Keratinocyte (primary cell): ENCODE data around the gene RMDN3. TPM values are rescaled to one million over a fixed set of nuclear protein-coding genes. Genes with fewer than 3 reads are reported as not detected.

Experiments
- DNase-seq: peaks from one replicate; pipeline ENCODE4 v3.0.0-alpha.2; 2011; ENCODE audit warnings: low read depth, missing footprints, low spot score
- FAIRE-seq: peaks from 2 replicates; lab custom pipeline; 2011; peaks lifted over from hg19 to GRCh38; lab: Jason Lieb, UNC
- H2AFZ ChIP-seq: 2 replicates; pipeline ENCODE4 v1.6.0; 2012; ENCODE audit warnings: low read length, control low read depth, inconsistent platforms; ENCODE audit not compliant: control insufficient read depth
- H3K27ac ChIP-seq: 2 replicates; pipeline ENCODE4 v1.5.1; 2011; ENCODE audit warnings: low read length; ENCODE audit not compliant: control insufficient read depth, insufficient read depth
- H3K27me3 ChIP-seq: 3 replicates; pipeline ENCODE4 v1.6.0; 2011; ENCODE audit warnings: low read length; ENCODE audit not compliant: control insufficient read depth, insufficient read depth; ENCODE audit errors: extremely low read depth
- H3K36me3 ChIP-seq, 2 experiments: 2 replicates in 1 of 2; 3 replicates in 1 of 2; pipeline ENCODE4 v1.5.1; 2011; ENCODE audit warnings: low read length in 2 of 2, mild to moderate bottlenecking in 1 of 2; ENCODE audit not compliant: control insufficient read depth in 2 of 2, insufficient read depth in 2 of 2; ENCODE audit errors: extremely low read depth in 1 of 2
- H3K4me1 ChIP-seq: 3 replicates; pipeline ENCODE4 v1.5.1; 2011; ENCODE audit warnings: low read length; ENCODE audit not compliant: control insufficient read depth, insufficient read depth; ENCODE audit errors: extremely low read depth
- H3K4me2 ChIP-seq: 3 replicates; pipeline ENCODE4 v1.6.0; 2011; ENCODE audit warnings: low read depth, low read length; ENCODE audit not compliant: control insufficient read depth, insufficient read depth; ENCODE audit errors: extremely low read depth
- H3K4me3 ChIP-seq, 3 experiments: fragments of 200-600 bp in 1 of 3; sonication (generic) in 1 of 3; 2 replicates in 2 of 3; 3 replicates in 1 of 3; pipeline ENCODE4 v1.5.1; 2011 to 2016; ENCODE audit warnings: low read length in 3 of 3, mild to moderate bottlenecking in 3 of 3, control low read depth in 2 of 3, inconsistent platforms in 1 of 3, low read depth in 1 of 3, mixed read lengths in 1 of 3, mixed run types in 1 of 3, moderate library complexity in 1 of 3; ENCODE audit not compliant: control insufficient read depth in 2 of 3, insufficient read depth in 2 of 3; ENCODE audit errors: extremely low read depth in 1 of 3
- H3K79me2 ChIP-seq: 2 replicates; pipeline ENCODE4 v1.6.0; 2012; ENCODE audit warnings: low read length; ENCODE audit not compliant: control insufficient read depth, insufficient read depth
- H3K9ac ChIP-seq: 3 replicates; pipeline ENCODE4 v1.6.0; 2011; ENCODE audit warnings: low read length; ENCODE audit not compliant: control insufficient read depth, insufficient read depth; ENCODE audit errors: extremely low read depth
- H3K9me1 ChIP-seq: 3 replicates; pipeline ENCODE4 v1.6.0; 2011; ENCODE audit warnings: low read length; ENCODE audit not compliant: control insufficient read depth, insufficient read depth; ENCODE audit errors: extremely low read depth
- H3K9me3 ChIP-seq: 2 replicates; pipeline ENCODE4 v1.5.1; 2012; ENCODE audit warnings: low read depth, low read length; ENCODE audit not compliant: control insufficient read depth
- H4K20me1 ChIP-seq: 3 replicates; pipeline ENCODE4 v1.6.0; 2011; ENCODE audit warnings: low read length; ENCODE audit not compliant: control insufficient read depth, insufficient read depth; ENCODE audit errors: extremely low read depth
- EZH2 ChIP-seq: IDR thresholded peaks from one replicate; pipeline ENCODE4 v1.6.1; 2012; ENCODE audit warnings: inconsistent platforms, mild to moderate bottlenecking, low read length, moderate library complexity
- dilution Hi-C: fragments of 300-500 bp; cut with MboI; formaldehyde crosslinking; loops from one replicate; pipeline ENCODE4 v1.7.0; 2020; ENCODE audit warnings: low sequenced_read_pairs; ENCODE audit not compliant: extremely low pct_ligation_motif_present
- polyA plus RNA-seq, 5 experiments: library from polyadenylated mRNA; depleted of rRNA in 3 of 5; stranded (reverse) in 3 of 5; stranded (forward) in 1 of 5; unstranded in 1 of 5; fragments of >200 nt; gene quantifications; 1 replicate in 1 of 5; 2 replicates in 3 of 5; 3 replicates in 1 of 5; pipeline versions ENCODE4 v1.2.1 to v1.2.3, GENCODE V29; 2011 to 2012; ENCODE audit warnings: missing spikeins in 2 of 5, low read depth in 1 of 5, low replicate concordance in 1 of 5
- TF ChIP-seq, protein P1 (sequence below), 3 experiments: IDR thresholded peaks in 1 of 3; conservative IDR thresholded peaks in 1 of 3; optimal IDR thresholded peaks in 1 of 3; 2 replicates in 2 of 3; 3 replicates in 1 of 3; pipeline versions ENCODE3 to v1.5.1; 2011; ENCODE audit warnings: low read length in 3 of 3, mild to moderate bottlenecking in 3 of 3, moderate library complexity in 2 of 3, control low read depth in 1 of 3, inconsistent platforms in 1 of 3; ENCODE audit not compliant: insufficient read depth in 2 of 3; ENCODE audit errors: extremely low read depth in 1 of 3

Gene RMDN3
- polyA plus RNA-seq, 1 donor (not counting 4 experiments of a cell fraction or from before 2014, with no cell fraction given): 23.0 TPM

DNA sequence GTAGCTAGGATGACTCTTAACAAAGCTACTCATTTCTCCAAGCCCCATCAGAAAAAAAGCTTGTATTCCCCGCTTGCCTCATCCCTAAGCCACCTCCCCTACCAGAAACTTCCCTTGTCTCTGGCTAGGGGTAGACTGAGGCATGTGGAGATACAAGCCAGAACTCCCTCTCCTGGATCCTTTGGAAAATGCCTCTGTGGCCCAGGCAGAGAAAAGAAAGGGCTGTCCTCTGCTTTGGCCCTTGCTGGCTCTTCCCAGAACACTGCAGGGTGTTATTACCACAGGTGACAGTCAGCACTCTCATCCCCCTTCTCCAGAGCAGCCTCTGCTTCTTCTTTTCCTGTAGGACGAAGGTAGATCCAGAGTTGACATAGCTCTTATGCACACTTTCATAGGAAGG lies 15.2 kb downstream of the RMDN3 start:
- Histone ChIP-seq H3K27me3 (no peaks in the 10 kb centered on the region), H3K4me3 (no peak overlapping the region), H4K20me1 (no peaks in the 10 kb centered on the region), H3K36me3 (peaks cover 35 to 38% of the 10 kb centered on the region in 2 experiments), H3K27ac (no peak overlapping the region), H2AFZ (no peak overlapping the region), H3K9me1 (no peaks in the 10 kb centered on the region), H3K9me3 (no peaks in the 10 kb centered on the region), H3K9ac (no peak overlapping the region), H3K4me1 (peaks cover 12% of the 10 kb centered on the region), H3K79me2 (no peaks in the 10 kb centered on the region), H3K4me2 (no peak overlapping the region)
- TF ChIP-seq EZH2: no peak
- TF ChIP-seq, protein P1, sequence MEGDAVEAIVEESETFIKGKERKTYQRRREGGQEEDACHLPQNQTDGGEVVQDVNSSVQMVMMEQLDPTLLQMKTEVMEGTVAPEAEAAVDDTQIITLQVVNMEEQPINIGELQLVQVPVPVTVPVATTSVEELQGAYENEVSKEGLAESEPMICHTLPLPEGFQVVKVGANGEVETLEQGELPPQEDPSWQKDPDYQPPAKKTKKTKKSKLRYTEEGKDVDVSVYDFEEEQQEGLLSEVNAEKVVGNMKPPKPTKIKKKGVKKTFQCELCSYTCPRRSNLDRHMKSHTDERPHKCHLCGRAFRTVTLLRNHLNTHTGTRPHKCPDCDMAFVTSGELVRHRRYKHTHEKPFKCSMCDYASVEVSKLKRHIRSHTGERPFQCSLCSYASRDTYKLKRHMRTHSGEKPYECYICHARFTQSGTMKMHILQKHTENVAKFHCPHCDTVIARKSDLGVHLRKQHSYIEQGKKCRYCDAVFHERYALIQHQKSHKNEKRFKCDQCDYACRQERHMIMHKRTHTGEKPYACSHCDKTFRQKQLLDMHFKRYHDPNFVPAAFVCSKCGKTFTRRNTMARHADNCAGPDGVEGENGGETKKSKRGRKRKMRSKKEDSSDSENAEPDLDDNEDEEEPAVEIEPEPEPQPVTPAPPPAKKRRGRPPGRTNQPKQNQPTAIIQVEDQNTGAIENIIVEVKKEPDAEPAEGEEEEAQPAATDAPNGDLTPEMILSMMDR (optimal IDR thresholded peaks at IDR 0.05 in 1 of 3, IDR thresholded peaks at IDR 0.05 in 1 of 3, conservative IDR thresholded peaks at IDR 0.05 in 1 of 3; ENCODE audit: extremely low read depth in 1 of 3, insufficient read depth in 2 of 3, low read length in 3 of 3): no peak
- DNase-seq (no peak), FAIRE-seq (no peak)
- dilution Hi-C loops: no loop called here

DNA sequence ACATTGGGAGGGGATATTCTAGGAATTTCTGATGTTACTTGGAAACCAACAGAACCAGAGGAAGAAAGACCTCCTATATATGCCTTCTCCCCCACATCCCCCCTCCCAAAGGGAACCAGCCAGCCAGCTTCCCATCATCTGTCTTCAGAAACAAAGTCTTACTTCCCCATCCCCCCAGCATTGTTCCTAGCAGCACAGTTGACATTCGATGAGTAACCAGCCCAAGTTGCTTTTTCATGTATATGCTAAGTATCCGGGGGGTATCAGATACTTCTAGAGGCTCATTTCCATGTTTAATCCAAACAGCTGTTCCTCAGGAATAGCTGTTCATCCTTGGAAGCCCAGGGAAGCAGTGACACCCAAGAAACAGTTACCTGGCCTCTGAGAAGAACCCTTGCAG lies 16.0 kb downstream of the RMDN3 start:
- H2AFZ ChIP-seq: no peak overlapping the region
- H3K36me3 ChIP-seq: peaks cover 31 to 33% of the 10 kb centered on the region in 2 experiments
- DNase-seq (no peak), FAIRE-seq (no peak)
- no peak overlapping the region for H3K27ac ChIP-seq
- no peaks in the 10 kb centered on the region for H4K20me1 ChIP-seq
- no peaks in the 10 kb centered on the region for H3K79me2 ChIP-seq
- peaks cover 7% of the 10 kb centered on the region for H3K4me1 ChIP-seq
- H3K9me3 ChIP-seq: no peaks in the 10 kb centered on the region
- no peak overlapping the region for H3K4me3 ChIP-seq
- H3K9me1 ChIP-seq: no peaks in the 10 kb centered on the region
- H3K4me2 ChIP-seq: no peak overlapping the region
- no peak for TF ChIP-seq EZH2
- TF ChIP-seq, protein P1 (optimal IDR thresholded peaks at IDR 0.05 in 1 of 3, IDR thresholded peaks at IDR 0.05 in 1 of 3, conservative IDR thresholded peaks at IDR 0.05 in 1 of 3; ENCODE audit: extremely low read depth in 1 of 3, insufficient read depth in 2 of 3, low read length in 3 of 3): no peak
- H3K9ac ChIP-seq: no peak overlapping the region
- H3K27me3 ChIP-seq: no peaks in the 10 kb centered on the region
- dilution Hi-C loops: no loop called here
